H4 (cell line): Measurements from ENCODE around the gene TMEM151A. TPM values are rescaled to one million over a fixed set of nuclear protein-coding genes. Genes with fewer than 3 reads are reported as not detected.

Source experiments
- DNase-seq: peaks from one replicate; pipeline ENCODE4 v3.0.0-alpha.2; 2015; ENCODE audit warnings: low spot score
- total RNA-seq: library from RNA; depleted of rRNA; stranded (reverse); fragments of >200 nt; shearing (Covaris generic); gene quantifications from 2 replicates; pipeline ENCODE4 v1.2.3, GENCODE V29; 2014

TMEM151A gene
- total RNA-seq, 1 experiment from 2014 or later: 0.08 TPM

- DNase-seq: no peak
These were observed 8.1 kb upstream of the TMEM151A start for GRCh38 chr11:66283461-66284105.

GRCh38 chr11:66284526-66285078, 7.1 kb upstream of the TMEM151A start:
- DNase-seq: no peak

- no peak for DNase-seq
These were observed 6.3 kb upstream of the TMEM151A start for GRCh38 chr11:66285250-66285947.

- DNase-seq: no peak
These were observed 5.0 kb upstream of the TMEM151A start for GRCh38 chr11:66286699-66287098.

DNA sequence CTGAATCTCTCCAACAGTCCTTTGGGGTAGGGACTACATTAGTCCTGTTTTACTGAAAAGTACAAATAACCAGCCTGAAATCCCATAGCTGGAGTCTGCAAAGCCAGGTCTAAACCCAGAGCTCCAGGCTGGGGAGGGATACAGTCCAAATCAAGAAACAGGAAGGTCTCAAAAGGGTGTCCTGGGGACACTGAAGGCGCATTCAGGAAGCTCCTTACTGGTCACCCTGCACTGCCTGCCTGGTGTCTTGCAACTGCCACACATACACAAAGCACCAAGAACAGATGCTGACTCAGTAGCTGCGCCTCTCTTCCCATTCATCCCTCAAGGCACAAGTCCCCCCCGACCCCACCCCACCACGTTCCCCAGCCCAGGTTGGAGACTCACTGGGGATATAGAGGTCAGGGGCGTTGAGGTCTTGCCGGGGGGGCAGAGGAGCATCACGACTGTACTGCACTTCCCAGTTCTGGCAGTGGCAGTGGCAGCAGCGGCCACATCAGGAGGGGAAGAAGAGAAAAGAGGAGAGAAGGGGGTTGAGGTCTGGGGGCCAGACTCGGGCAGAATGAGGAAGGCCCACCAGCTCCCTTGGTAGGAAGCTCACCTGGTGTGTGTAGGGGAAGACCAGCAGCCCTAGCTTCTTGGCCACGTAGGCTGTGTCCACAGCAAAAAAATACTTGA, 4.3 kb upstream of the TMEM151A start:
- DNase-seq: no peak

DNA sequence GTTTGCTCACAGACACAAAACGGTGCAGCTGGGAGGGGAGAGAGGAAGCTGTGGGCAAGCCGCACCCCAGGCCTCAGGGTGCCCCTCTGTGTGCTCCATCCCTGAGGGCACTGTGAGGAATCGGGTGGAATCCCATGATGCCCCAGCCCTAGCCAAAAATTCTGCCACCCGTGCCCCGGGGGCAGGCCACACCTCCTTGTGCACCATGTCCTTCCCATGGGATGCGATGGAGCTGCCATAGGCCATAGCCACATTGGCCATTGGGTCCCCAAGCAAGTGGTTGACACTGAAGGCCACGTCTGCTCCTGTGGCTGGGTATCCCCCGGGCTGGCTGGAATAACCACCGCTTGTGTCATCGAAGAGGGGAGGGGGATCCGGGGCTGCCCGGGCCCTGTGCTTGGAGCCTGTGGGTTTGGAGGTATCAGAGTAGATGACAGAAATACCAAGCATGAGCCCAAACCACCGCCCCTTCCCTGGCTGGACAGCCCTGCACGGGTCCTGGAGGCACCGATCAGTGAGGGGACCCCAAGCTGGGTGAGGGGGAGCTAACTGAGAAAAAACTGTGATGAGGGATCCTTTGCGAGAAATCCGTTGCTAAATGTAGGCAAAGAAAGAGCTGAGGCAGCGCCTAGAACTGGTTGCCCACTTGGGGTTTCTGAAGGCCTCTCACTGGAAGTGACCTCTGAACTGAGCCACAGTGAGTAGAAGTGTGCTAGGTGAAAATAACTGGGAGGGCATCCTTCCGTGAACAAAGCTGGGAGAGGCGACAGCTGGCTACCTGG, 3.6 kb upstream of the TMEM151A start:
- no peak for DNase-seq

DNA sequence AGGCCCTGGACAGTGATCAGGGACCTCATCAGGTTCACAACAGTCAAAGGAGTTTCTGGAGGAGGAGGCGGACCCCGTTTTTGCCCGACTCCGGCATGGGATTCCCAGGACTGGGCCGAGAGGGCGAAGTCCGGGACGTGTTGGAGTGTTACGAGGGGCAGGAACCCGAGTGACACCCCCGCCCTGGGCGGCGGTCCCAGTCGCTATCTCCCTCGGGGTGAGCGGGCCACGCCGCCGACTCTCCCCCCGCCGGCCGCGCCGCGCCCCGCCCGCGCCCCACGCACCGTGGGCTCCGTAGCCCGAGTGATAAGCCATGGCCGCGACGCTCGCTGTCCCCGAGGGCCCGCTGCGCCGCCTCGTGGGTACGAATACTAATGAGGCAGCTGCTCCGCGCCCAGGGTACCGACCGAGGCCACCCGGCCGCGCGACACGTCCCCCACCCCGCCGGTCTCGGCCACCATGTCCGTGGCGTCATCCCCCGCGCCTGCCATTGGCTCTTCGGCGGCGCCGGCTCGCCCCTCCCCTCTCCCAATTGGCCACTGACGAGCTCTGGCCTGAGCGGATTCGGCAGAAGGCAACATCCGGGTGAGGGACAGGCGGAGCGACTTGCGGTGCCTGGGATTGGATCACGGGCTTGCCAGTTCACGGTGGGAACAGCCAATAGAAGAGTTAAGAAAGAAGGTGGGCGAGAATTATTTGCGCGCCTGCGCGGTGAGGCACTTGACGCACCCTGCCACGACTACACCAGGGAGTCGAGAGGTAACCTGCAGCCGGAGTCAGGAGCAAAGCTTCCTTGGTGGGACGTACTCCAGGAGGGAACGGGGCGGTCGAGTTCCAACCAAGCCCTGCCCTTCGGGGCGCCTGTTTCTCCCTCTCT, 2.8 kb upstream of the TMEM151A start, which contains the start of gene YIF1A:
YIF1A (minus strand) TSS at position 473 of the 877 bp plus-strand sequence; CDS start at position 315, 158 bp downstream.
- DNase-seq: peak; percentile 100

DNA sequence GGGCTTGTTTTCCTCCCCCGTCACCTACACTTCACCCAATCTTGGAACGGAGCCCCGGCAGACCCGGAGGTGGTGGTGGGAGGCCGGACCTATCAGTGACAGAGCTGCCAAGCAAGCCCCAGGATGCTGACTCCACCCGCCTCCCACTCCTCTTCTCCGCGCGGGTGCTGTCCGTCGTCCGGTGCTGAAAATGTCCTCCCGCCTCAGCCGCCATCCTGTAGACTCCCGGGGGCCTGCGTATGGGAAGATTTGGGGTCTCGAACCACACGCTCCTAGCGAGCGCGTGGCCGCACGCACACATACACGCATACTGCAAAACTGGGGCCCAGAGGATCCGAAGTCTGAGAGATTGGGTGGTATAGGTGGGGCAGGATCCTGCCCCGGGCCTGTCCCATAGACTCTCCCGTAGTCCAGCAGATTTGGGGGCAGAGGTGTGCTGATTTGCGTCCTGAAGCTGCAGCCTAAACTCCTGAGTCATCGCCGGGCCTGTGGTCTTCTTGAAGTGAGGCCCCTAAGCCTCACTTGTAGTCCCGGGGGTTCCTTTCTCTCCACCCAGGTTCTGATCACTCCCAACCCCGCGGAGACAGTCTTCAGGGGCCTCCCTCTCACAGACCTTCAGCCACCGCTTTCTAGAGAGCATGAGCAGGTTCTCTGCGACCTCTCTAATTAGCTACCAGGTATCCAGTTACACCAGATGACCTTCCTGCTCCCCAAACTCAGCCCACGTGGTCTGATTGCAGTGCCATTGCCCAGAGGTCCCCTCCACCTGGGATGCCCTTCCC, 2.0 kb upstream of the TMEM151A start:
- DNase-seq: no peak

DNA sequence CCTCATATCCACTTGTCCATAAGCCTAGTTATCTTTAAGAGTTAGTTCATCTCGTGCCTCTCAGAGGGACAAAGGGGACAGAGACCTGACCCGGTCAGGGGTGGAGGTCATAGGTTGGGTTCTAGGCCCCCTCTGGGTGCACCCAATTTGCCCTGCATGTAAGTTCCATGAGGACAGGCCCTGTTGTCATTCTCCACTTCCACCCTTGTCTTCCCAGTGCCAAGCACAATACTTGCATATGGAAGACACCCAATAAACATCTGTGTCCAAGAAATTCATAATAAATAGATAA, 1.4 kb upstream of the TMEM151A start:
- DNase-seq: no peak

GRCh38 chr11:66291303-66291705, 390 bp upstream of the TMEM151A start:
- no peak for DNase-seq

DNA sequence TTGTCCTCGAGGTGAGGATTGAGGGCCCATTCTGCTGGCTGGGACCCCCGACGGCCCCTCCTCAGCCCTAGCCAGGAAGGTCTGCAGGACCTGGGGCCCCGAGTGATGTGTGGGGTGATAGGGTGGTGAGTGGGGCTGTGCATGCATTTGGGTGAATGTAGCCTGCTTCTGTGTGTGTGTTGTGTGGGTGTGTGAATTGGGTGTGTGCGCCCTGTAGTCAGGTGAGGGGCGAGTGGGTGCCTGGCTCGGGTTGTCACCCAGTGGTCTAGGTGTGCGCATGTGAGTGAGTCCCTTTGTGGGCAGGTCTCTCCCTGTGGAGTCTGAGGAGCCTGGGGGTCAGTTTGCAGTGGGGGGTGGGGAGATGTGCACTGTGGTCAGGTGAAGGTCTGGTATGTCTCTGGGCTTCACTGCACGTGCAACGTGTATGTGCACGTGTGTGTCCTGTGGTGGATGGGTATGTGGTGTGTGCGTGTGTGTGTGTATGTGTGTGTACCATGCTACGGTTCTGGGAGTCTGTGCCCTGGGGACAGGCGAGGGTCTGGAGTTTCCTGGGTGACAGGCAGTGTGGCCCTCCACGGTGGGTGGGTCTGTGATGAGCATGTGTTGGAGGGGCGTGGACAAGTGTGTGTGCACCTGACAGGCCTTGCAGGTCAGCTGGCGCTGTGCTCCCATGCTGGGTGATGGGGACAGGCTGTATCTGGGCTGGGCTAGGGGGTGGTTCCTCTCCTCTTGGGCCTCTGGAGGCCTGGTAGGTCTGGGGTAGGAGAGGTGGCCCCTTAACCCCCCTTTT, 1.0 kb downstream of the TMEM151A start:
- no peak for DNase-seq

GRCh38 chr11:66293352-66293751, 1.7 kb downstream of the TMEM151A start:
- no peak for DNase-seq

GRCh38 chr11:66293777-66294625, 2.3 kb downstream of the TMEM151A start:
- DNase-seq: no peak

DNA sequence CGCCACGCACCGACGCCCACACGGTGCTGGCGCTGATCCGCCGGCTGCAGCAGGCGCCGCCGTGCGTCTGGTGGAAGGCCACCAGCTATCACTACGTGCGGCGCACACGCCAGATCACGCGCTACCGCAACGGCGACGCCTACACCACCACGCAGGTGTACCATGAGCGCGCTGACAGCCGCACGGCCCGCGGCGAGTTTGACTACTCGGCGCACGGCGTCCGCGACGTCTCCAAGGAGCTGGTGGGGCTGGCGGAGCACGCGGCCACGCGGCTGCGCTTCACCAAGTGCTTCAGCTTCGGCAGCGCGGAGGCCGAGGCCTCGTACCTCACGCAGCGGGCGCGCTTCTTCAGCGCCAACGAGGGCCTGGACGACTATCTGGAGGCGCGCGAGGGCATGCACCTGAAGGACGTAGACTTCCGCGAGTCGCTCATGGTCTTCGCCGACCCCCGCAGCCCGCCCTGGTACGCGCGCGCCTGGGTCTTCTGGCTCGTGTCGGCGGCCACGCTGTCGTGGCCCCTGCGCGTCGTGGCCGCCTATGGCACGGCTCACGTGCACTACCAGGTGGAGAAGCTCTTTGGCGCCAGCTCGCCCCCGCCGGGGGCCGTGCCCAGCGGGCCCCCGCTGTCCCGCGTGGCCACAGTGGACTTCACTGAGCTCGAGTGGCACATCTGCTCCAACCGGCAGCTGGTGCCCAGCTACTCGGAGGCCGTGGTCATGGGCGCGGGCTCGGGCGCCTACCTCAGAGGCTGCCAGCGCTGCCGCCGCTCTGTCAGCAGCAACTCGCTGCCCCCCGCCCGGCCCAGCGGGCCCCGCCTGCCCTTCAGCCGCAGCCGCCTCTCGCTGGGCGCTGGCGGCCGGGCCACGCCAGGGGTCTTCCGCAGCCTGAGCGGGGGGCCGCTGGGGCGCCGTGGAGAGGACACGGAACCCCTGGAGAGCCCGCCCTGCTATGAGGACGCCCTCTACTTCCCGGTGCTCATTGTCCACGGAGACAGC, 3.2 kb downstream of the TMEM151A start:
- DNase-seq: no peak

- no peak for DNase-seq
These were observed 5.9 kb downstream of the TMEM151A start for GRCh38 chr11:66297610-66298009.

DNA sequence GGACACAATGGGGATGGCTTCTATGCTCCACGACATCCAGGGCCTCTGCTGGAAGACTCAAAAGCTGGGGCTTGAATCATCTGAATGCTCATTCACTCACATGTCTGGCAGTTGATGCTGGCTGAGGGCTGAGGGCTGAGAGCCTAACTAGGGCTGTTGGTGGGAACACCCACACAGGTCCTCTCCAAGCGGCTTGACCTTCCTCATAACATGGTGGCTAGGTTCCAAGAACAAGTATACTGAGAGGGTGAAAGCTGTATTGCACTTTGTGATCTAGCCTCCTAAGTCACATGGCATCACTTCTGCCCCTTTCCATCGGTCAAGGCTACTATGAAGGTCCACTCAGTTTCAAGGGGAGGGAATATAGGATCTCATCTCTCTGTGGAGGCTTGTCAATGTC, 7.5 kb downstream of the TMEM151A start:
- no peak for DNase-seq

DNA sequence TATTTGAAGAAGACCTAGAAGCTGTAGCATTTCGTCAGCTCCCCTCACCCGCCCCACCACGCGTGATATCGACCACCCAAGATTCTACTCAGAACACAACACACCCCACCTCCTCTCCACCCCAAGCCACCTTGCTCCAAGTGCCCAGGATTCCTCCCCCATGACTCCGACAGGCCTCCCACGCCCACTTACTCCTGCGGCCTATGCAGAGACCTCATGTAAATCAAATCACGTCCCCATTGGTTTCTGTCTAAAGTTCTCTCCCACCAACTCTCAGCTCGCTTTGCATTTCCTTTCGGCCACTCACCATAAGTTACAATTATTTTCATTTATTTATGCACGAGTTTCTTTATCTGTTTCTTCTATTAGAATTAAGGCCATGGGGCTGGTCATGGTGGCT, 11.0 kb downstream of the TMEM151A start:
- no peak for DNase-seq
